ENCODE results near the gene KCNAB2.

GRCh38 chr1:6087958-6088357 lies 42.3 kb downstream of the KCNAB2 start:
- no peak for TF ChIP-seq CTCF (IDR thresholded peaks at IDR 0.05; ENCODE audit: insufficient read depth, low read length)
- TF ChIP-seq POLR2AphosphoS5 (IDR thresholded peaks at IDR 0.05; ENCODE audit: low read depth) = no peak
- TF ChIP-seq, protein P1, sequence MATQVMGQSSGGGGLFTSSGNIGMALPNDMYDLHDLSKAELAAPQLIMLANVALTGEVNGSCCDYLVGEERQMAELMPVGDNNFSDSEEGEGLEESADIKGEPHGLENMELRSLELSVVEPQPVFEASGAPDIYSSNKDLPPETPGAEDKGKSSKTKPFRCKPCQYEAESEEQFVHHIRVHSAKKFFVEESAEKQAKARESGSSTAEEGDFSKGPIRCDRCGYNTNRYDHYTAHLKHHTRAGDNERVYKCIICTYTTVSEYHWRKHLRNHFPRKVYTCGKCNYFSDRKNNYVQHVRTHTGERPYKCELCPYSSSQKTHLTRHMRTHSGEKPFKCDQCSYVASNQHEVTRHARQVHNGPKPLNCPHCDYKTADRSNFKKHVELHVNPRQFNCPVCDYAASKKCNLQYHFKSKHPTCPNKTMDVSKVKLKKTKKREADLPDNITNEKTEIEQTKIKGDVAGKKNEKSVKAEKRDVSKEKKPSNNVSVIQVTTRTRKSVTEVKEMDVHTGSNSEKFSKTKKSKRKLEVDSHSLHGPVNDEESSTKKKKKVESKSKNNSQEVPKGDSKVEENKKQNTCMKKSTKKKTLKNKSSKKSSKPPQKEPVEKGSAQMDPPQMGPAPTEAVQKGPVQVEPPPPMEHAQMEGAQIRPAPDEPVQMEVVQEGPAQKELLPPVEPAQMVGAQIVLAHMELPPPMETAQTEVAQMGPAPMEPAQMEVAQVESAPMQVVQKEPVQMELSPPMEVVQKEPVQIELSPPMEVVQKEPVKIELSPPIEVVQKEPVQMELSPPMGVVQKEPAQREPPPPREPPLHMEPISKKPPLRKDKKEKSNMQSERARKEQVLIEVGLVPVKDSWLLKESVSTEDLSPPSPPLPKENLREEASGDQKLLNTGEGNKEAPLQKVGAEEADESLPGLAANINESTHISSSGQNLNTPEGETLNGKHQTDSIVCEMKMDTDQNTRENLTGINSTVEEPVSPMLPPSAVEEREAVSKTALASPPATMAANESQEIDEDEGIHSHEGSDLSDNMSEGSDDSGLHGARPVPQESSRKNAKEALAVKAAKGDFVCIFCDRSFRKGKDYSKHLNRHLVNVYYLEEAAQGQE (IDR thresholded peaks at IDR 0.05; ENCODE audit: insufficient replicate concordance, low read depth) = no peak
- no peak for TF ChIP-seq SPI1 (IDR thresholded peaks at IDR 0.05; ENCODE audit: borderline replicate concordance, low read depth)

All from HL-60 (cell line).